CD4-positive, alpha-beta T cell treated with Interleukin-21 for 1 hour (primary cell): Measurements from ENCODE around the gene GNPTAB.
"Not testable (repeated sequence)": the region's sequence is repeated elsewhere in the genome, so short reads cannot be mapped to it uniquely, and the experiment has no call there.

ENCODE experiments used
- DNase-seq: peaks from one replicate; pipeline ENCODE4 v3.0.0-alpha.2; 2020

GNPTAB gene

GRCh38 chr12:101850199-101850598 is 19.4 kb upstream of the GNPTAB start:
- DNase-seq = no peak

- no peak for DNase-seq
These were observed 16.6 kb upstream of the GNPTAB start for GRCh38 chr12:101847325-101847724.

- DNase-seq = no peak
These were observed 14.5 kb upstream of the GNPTAB start for GRCh38 chr12:101845137-101845711.

DNA sequence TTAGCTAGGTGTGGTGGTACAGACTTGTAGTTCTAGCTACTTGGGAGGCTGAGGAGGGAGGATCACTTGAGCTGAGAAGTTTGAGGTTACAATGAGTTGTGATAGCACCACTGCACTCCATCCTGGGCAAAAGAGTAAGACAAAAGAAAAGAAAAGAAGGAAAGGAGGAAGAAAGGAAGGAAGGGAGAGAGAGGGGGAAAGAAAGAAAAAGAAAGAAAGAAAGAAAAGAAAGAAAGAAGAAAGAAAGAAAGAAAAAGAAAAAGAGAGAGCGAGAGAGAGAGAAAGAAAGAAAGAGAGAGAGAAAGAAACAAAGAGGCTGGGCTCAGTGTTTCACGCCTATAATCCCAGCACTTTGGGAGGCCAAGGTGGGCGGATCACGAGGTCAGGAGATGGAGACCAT is 10.3 kb upstream of the GNPTAB start:
- no peak for DNase-seq

- peak; percentile 79 for DNase-seq
These were observed 8.8 kb upstream of the GNPTAB start for GRCh38 chr12:101839324-101840283.

GRCh38 chr12:101838628-101839323 is 8.0 kb upstream of the GNPTAB start:
- peak; percentile 28 for DNase-seq

DNA sequence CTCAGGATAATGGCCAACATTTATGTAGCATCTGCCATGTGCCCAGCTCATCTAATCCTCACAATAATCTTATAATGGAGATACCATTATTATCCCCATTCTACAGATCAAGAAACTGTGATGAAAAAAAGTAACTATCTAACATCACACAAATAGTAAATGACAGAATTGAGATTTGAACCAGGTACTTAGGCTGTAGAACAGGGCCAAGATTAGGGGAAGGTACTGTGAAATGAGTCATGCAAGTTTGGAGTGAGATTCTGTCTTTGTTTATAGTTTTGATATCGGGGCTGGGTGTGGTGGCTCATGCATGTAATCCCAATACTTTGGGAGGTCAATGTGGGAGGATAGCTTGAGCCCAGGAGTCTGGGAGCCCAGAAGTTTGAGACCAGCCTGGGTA is 1.3 kb upstream of the GNPTAB start:
- no peak for DNase-seq

DNA sequence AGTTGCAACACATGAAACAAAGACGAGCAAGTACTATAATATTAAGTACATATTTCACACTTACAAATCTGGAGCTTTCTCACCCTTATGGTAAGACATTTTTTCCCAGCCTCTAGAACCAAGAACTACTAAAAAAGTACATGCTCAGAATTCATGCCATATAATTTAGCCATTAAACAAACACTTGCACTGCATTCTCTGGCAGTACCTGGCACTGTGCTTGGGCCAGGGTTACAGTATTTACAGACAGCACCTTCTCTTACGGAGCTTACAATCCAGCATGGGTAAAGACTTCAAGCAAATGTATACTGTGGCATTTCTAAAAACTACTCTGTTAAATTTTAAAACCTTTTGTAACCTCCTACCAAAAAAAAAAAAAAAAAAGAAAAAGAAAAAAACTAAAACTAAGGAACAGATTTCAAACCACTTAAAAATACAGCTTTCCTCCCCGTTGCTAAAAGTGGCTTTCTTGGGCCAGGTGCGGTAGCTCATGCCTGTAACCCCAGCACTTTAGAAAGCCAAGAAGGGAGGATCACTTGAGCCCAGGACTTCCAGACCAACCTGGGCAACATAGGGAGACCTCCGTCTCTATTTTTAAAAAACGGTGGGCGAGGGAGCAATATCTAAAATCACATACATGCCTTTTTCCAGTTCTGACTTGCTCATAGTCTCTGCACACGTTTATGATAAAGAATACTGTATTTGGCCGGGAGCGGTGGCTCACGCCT is 956 bp downstream of the GNPTAB start:
- no peak for DNase-seq

GRCh38 chr12:101828463-101829196 is 2.1 kb downstream of the GNPTAB start:
- no peak for DNase-seq

- no peak for DNase-seq
These were observed 3.9 kb downstream of the GNPTAB start for GRCh38 chr12:101826766-101827368.

DNA sequence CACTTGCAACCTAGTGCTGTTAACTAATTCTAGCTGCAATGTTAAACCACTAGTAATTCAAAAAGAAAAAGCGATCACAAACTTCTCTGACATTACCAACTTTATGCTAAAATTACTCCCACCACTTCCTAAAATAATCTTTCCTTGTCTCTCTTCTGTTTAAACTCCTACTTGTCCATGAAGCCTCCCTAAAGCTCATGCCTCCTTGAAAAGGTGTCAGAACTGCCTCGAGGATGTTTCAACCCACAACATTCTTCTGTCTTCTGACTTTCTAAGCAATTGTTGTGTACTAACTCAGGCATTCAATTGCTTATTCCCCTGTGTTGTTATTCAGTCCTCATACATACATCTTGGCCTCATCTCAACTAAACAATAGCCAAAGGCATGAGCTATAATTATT is 5.9 kb downstream of the GNPTAB start:
- DNase-seq = no peak

DNA sequence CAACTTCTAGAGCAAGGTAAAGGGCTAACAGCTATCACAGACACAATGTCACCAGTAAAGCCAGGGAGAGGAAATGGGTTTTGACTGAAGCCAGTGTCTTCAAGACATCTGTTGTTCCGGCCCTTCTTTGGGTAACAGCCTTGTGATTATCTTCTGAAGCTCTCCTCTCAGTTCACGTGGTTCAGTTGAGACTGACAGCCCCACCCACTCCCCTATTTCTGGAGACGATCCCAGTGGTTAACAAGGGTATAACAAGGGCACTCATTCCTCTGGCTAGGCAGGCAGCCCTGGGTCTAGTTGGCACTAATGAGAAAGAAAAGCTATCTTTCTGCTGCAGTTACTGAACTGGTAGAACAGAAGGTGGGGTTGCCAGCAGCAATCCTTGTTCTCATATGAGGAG is 6.9 kb downstream of the GNPTAB start:
- DNase-seq = peak; percentile 85

- no peak for DNase-seq
These were observed 7.7 kb downstream of the GNPTAB start for GRCh38 chr12:101823039-101823438.

DNA sequence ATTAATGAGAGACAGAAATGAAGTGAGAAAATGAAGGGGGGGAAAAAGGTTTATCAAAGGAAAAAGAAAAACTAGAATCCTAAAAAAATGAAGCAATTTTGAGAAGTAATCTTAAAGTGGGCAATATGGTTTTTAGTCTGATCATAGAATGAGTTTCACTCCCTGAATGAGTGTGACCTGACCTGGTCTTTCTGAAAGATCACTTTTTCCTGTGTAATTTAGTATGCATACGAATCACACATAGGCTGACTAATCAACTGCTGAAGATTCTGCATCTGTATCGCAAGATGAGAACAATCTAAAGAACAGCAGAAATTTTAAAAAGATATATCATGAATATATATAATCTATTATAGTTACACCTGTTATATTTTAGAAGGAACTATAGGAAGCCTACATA is 11.3 kb downstream of the GNPTAB start:
- DNase-seq = no peak

- DNase-seq = not testable (repeated sequence)
These were observed 12.1 kb downstream of the GNPTAB start for GRCh38 chr12:101818689-101819088.

GRCh38 chr12:101813117-101813516 is 17.6 kb downstream of the GNPTAB start:
- no peak for DNase-seq

- DNase-seq = not testable (repeated sequence)
These were observed 18.0 kb downstream of the GNPTAB start for GRCh38 chr12:101812716-101813115.

DNA sequence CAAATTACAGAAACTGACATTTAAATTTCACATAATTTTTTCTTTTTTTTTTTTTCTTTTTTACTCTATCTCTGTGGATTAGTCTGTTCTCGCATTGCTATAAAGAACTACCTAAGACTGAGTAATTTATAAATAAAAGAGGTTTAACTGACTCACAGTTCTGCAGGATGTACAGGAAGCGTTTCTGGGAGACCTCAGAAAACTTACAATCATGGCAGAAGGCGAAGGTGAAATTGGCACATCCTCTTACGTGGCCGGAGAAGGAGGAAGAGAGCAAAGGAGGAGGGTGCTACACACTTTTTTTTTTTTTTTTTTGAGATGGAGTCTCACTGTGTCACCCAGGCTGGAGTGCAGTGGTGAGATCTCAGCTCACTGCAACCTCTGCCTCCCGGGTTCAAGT is 19.4 kb downstream of the GNPTAB start:
- not testable (repeated sequence) for DNase-seq

- DNase-seq = no peak
These were observed 21.6 kb downstream of the GNPTAB start for GRCh38 chr12:101809208-101809607.

DNA sequence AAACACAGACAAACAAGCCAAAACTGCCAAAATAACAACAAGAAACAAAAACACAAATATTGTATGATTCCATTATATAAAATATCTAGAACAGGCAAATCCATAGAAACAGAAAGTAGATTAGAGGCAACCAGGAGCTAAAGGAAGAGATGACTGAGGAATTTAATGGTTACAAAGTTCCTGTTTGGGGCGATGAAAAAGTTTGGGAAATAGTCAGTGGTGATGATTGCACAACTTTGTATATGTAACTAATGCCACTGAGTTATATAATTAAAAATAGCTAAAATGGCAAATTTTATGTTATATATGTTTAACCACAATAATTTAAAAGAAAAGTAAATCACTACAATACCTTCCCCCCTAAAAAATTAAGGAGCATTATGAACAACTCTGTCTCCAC is 24.5 kb downstream of the GNPTAB start:
- DNase-seq = no peak

GRCh38 chr12:101804409-101804808 is 26.4 kb downstream of the GNPTAB start:
- no peak for DNase-seq

DNA sequence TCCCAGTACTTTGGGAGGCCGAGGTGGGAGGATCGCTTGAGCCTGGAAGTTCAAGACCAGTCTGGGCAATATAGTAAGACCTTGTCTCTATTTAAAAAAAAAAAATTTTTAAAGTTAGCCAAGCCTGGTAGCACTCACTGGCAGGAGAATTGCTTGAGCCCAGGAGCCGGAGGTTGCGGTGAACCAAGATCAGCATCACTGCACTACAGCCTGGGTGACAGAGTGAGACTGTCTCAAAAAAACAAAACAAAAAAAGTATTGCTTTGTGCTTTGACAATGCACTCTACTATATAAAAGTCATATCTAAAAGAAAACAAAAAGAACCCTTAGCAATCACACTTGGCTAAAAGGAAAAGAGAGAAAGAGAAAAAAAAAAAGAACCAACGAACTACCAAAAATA is 26.8 kb downstream of the GNPTAB start:
- no peak for DNase-seq
